GM18951 (cell line): ENCODE measurements around the gene HOXB13.

ENCODE experiments used
- POLR2A ChIP-seq: IDR thresholded peaks from 4 replicates; pipeline ENCODE4 v1.6.1; 2011; ENCODE audit warnings: mild to moderate bottlenecking; ENCODE audit not compliant: insufficient read length, insufficient read depth; ENCODE audit errors: extremely low read depth
- in situ Hi-C: fragments of 300-500 bp; cut with MboI; formaldehyde crosslinking; loops from one replicate; pipeline ENCODE4 v1.12.0; 2022; ENCODE audit warnings: low sequenced_read_pairs, mixed read lengths, inconsistent platforms; ENCODE audit not compliant: unreplicated experiment

Gene HOXB13

GRCh38 chr17:48752399-48753288, 24.1 kb upstream of the HOXB13 start:
- in situ Hi-C loops: no loop called here

GRCh38 chr17:48751733-48752398, 23.3 kb upstream of the HOXB13 start:
- in situ Hi-C loops: no loop called here
- TF ChIP-seq POLR2A: no peak

More at GRCh38 chr17:48752399-48753288, 24.1 kb upstream of the HOXB13 start:
- TF ChIP-seq POLR2A: no peak

GRCh38 chr17:48751172-48751571, 22.6 kb upstream of the HOXB13 start:
- in situ Hi-C loops: no loop called here
- TF ChIP-seq POLR2A: no peak

- TF ChIP-seq POLR2A: no peak
- in situ Hi-C loops: no loop called here
Measured at GRCh38 chr17:48749621-48750553, 21.3 kb upstream of the HOXB13 start.

- no peak for TF ChIP-seq POLR2A
- in situ Hi-C loops: no loop called here
Measured at GRCh38 chr17:48748718-48749566, 20.4 kb upstream of the HOXB13 start.

- TF ChIP-seq POLR2A: no peak
- in situ Hi-C loops: no loop called here
Measured at GRCh38 chr17:48747445-48748363, 19.2 kb upstream of the HOXB13 start.

- in situ Hi-C loops: no loop called here
- TF ChIP-seq POLR2A: no peak
Measured at GRCh38 chr17:48746916-48747444, 18.4 kb upstream of the HOXB13 start.

GRCh38 chr17:48745381-48746275, 17.1 kb upstream of the HOXB13 start:
- in situ Hi-C loops: no loop called here

GRCh38 chr17:48740537-48740936, 12.0 kb upstream of the HOXB13 start:
- in situ Hi-C loops: no loop called here

More at GRCh38 chr17:48745381-48746275, 17.1 kb upstream of the HOXB13 start:
- TF ChIP-seq POLR2A: no peak

More at GRCh38 chr17:48740537-48740936, 12.0 kb upstream of the HOXB13 start:
- TF ChIP-seq POLR2A: no peak
